ENCODE measurements around the gene BICDL2.

DNA sequence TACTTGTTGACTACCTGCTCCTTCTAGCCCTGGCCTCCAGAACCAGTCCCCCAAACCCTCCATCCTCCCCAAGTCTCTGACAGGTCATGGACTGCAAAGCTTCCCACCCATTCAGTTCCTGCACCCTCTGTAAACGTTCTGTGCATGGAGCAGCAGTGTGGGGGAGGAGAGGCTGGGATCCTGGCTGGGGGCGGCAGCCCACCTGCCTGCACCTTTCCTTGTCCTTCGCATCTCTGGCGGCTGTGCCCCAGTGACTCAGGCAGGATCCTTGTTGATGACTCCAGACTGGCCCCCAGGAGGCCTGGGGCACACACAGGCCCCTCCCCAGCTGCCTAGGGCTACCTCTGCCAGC is 54.9 kb downstream of the BICDL2 start:
- TF ChIP-seq, protein P1, sequence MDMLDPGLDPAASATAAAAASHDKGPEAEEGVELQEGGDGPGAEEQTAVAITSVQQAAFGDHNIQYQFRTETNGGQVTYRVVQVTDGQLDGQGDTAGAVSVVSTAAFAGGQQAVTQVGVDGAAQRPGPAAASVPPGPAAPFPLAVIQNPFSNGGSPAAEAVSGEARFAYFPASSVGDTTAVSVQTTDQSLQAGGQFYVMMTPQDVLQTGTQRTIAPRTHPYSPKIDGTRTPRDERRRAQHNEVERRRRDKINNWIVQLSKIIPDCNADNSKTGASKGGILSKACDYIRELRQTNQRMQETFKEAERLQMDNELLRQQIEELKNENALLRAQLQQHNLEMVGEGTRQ (IDR thresholded peaks at IDR 0.05; ENCODE audit: low read depth, low read length): no peak
- no peak for TF ChIP-seq CEBPB (IDR thresholded peaks at IDR 0.05; ENCODE audit: low read depth, low read length)
- no peak for TF ChIP-seq POLR2A (IDR thresholded peaks at IDR 0.05; ENCODE audit: low read depth, low read length)
- no peak for TF ChIP-seq MAZ (IDR thresholded peaks at IDR 0.05; ENCODE audit: borderline replicate concordance, low read depth, low read length)
- TF ChIP-seq, protein P2, sequence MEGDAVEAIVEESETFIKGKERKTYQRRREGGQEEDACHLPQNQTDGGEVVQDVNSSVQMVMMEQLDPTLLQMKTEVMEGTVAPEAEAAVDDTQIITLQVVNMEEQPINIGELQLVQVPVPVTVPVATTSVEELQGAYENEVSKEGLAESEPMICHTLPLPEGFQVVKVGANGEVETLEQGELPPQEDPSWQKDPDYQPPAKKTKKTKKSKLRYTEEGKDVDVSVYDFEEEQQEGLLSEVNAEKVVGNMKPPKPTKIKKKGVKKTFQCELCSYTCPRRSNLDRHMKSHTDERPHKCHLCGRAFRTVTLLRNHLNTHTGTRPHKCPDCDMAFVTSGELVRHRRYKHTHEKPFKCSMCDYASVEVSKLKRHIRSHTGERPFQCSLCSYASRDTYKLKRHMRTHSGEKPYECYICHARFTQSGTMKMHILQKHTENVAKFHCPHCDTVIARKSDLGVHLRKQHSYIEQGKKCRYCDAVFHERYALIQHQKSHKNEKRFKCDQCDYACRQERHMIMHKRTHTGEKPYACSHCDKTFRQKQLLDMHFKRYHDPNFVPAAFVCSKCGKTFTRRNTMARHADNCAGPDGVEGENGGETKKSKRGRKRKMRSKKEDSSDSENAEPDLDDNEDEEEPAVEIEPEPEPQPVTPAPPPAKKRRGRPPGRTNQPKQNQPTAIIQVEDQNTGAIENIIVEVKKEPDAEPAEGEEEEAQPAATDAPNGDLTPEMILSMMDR (conservative IDR thresholded peaks at IDR 0.05; ENCODE audit: low read depth, low read length): no peak
- TF ChIP-seq MAFK (IDR thresholded peaks at IDR 0.05; ENCODE audit: low read depth, low read length): no peak
- no peak for TF ChIP-seq RFX5 (IDR thresholded peaks at IDR 0.05; ENCODE audit: low read depth, low read length)

All from IMR-90 (cell line).